ENCODE data around the gene NR2C2AP. TPM values are rescaled to one million over a fixed set of nuclear protein-coding genes. Genes with fewer than 3 reads are reported as not detected.

The NR2C2AP gene
- total RNA-seq, 1 experiment from 2014 or later = 20.6 TPM

GRCh38 chr19:19160461-19161035 is 42.7 kb downstream of the NR2C2AP start:
- POLR2A ChIA-PET = no interaction called here
- H3K4me1 Mint-ChIP-seq (ENCODE audit: insufficient read depth, unreplicated experiment) = no peaks in the 10 kb centered on the region
- H3K9me3 Mint-ChIP-seq (ENCODE audit: unreplicated experiment) = no peaks in the 10 kb centered on the region
- H3K27me3 Mint-ChIP-seq (ENCODE audit: insufficient read depth, unreplicated experiment) = no peaks in the 10 kb centered on the region
- BruUV-seq (replicated peaks) = no TSS peak
- H3K27ac Mint-ChIP-seq (ENCODE audit: low read depth, unreplicated experiment) = no peak overlapping the region
- no peak for DNase-seq (ENCODE audit: unreplicated experiment)
- no peak for TF ChIP-seq CTCF (IDR thresholded peaks at IDR 0.05; ENCODE audit: unreplicated experiment)
- intact Hi-C loops (cut with micrococcal nuclease) = no loop called here
- CTCF ChIA-PET = interaction anchor here (0.6 to 0.8 kb wide), 2 partner anchors 13 to 457 kb away, joined by 3 read pairs; no protein-coding TSS in a partner anchor
- H3K4me3 Mint-ChIP-seq (ENCODE audit: unreplicated experiment) = no peak overlapping the region
- H3K36me3 Mint-ChIP-seq (ENCODE audit: insufficient read depth, unreplicated experiment) = peaks cover 6% of the 10 kb centered on the region

GRCh38 chr19:19159534-19159933 is 43.7 kb downstream of the NR2C2AP start:
- Mint-ChIP-seq H3K27me3 (ENCODE audit: insufficient read depth, unreplicated experiment) (no peaks in the 10 kb centered on the region), H3K9me3 (ENCODE audit: unreplicated experiment) (no peaks in the 10 kb centered on the region), H3K4me3 (ENCODE audit: unreplicated experiment) (no peak overlapping the region), H3K4me1 (ENCODE audit: insufficient read depth, unreplicated experiment) (no peaks in the 10 kb centered on the region), H3K36me3 (ENCODE audit: insufficient read depth, unreplicated experiment) (peaks cover 6% of the 10 kb centered on the region), H3K27ac (ENCODE audit: low read depth, unreplicated experiment) (no peak overlapping the region)
- no peak for DNase-seq (ENCODE audit: unreplicated experiment)
- ChIA-PET POLR2A (interaction anchor here (0.6 kb wide), 1 partner anchor 9 kb away, joined by 3 read pairs; no protein-coding TSS in a partner anchor), CTCF (interaction anchor here (0.6 to 4.2 kb wide), 3 partner anchors 13 to 15 kb away, joined by 3 to 25 read pairs (median 4); no protein-coding TSS in a partner anchor)
- no peak for TF ChIP-seq CTCF (IDR thresholded peaks at IDR 0.05; ENCODE audit: unreplicated experiment)
- BruUV-seq (replicated peaks) = no TSS peak
- intact Hi-C loops (cut with micrococcal nuclease) = no loop called here

- no peak overlapping the region for H3K27ac Mint-ChIP-seq (ENCODE audit: low read depth, unreplicated experiment)
- ChIA-PET CTCF (interaction anchor here (1.0 to 4.2 kb wide), 4 partner anchors 12 to 34 kb away, joined by 3 to 33 read pairs (median 16); no protein-coding TSS in a partner anchor), POLR2A (interaction anchor here (1.2 kb wide), 1 partner anchor 358 kb away, joined by 4 read pairs; the partner anchor contains the start of gene NDUFA13)
- no peak for TF ChIP-seq CTCF (IDR thresholded peaks at IDR 0.05; ENCODE audit: unreplicated experiment)
- H3K9me3 Mint-ChIP-seq (ENCODE audit: unreplicated experiment) = no peaks in the 10 kb centered on the region
- intact Hi-C loops (cut with micrococcal nuclease) = no loop called here
- no peaks in the 10 kb centered on the region for H3K27me3 Mint-ChIP-seq (ENCODE audit: insufficient read depth, unreplicated experiment)
- no peaks in the 10 kb centered on the region for H3K4me1 Mint-ChIP-seq (ENCODE audit: insufficient read depth, unreplicated experiment)
- peaks cover 6% of the 10 kb centered on the region for H3K36me3 Mint-ChIP-seq (ENCODE audit: insufficient read depth, unreplicated experiment)
- no peak overlapping the region for H3K4me3 Mint-ChIP-seq (ENCODE audit: unreplicated experiment)
- BruUV-seq (replicated peaks) = no TSS peak
- no peak for DNase-seq (ENCODE audit: unreplicated experiment)
Observed at GRCh38 chr19:19157808-19158207, 45.4 kb downstream of the NR2C2AP start.

GRCh38 chr19:19155495-19156219 is 47.6 kb downstream of the NR2C2AP start:
- Mint-ChIP-seq H3K4me3 (ENCODE audit: unreplicated experiment) (no peak overlapping the region), H3K27ac (ENCODE audit: low read depth, unreplicated experiment) (no peak overlapping the region), H3K9me3 (ENCODE audit: unreplicated experiment) (no peaks in the 10 kb centered on the region), H3K36me3 (ENCODE audit: insufficient read depth, unreplicated experiment) (peaks cover 6% of the 10 kb centered on the region), H3K4me1 (ENCODE audit: insufficient read depth, unreplicated experiment) (no peaks in the 10 kb centered on the region), H3K27me3 (ENCODE audit: insufficient read depth, unreplicated experiment) (no peaks in the 10 kb centered on the region)
- ChIA-PET CTCF (interaction anchor here (0.6 to 4.2 kb wide), 6 partner anchors 7 to 334 kb away, joined by 3 to 33 read pairs (median 4); no protein-coding TSS in a partner anchor), POLR2A (interaction anchor here (1.2 kb wide), 1 partner anchor 32 kb away, joined by 3 read pairs; no protein-coding TSS in a partner anchor)
- TF ChIP-seq CTCF (IDR thresholded peaks at IDR 0.05; ENCODE audit: unreplicated experiment) = no peak
- no TSS peak for BruUV-seq (replicated peaks)
- DNase-seq (ENCODE audit: unreplicated experiment) = no peak
- intact Hi-C loops (cut with micrococcal nuclease) = no loop called here

Measured in MCF 10A (cell line).